HepG2 (cell line): Measurements from ENCODE around the gene TBCEL. TPM values are rescaled to one million over a fixed set of nuclear protein-coding genes. Genes with fewer than 3 reads are reported as not detected.

Experiments
- ATAC-seq: fragments of 200-7000 bp; cut with Tn5 transposase; 3 replicates; pipeline ENCODE4 v1.9.1; 2020; ENCODE audit warnings: mild to moderate bottlenecking, moderate library complexity
- BruUV-seq: library from RNA; stranded (reverse); fragments of 400-500 nt; replicated peaks from 2 replicates; lab custom pipeline; 2021; lab: Mats Ljungman, UMichigan
- CTCF ChIA-PET: fragments of 300-600 bp; formaldehyde crosslinking; extraction: SDS; loops from one replicate; lab custom pipeline; 2021; ENCODE audit warnings: low total read pairs, inconsistent platforms, low intra/inter-chr PET ratio; lab: Yijun Ruan, JAX
- POLR2A ChIA-PET: fragments of 350-600 bp; sonication (Branson Sonifier 250); formaldehyde crosslinking; loops from one replicate; lab custom pipeline; 2020; ENCODE audit warnings: antibody characterized with exemption, inconsistent platforms; lab: Yijun Ruan, JAX
- DNase-seq: peaks from one replicate; pipeline ENCODE4 v3.0.0-alpha.2; 2015; ENCODE audit warnings: low spot score
- FAIRE-seq: peaks from 3 replicates; lab custom pipeline; 2011; peaks lifted over from hg19 to GRCh38; lab: Jason Lieb, UNC
- H2AFZ ChIP-seq: one replicate; pipeline ENCODE4 v1.6.1; 2011; ENCODE audit warnings: low read length, inconsistent platforms
- H3K27ac ChIP-seq: fragments of 300-600 bp; 3 replicates; pipeline ENCODE4 v1.8.0; 2011; ENCODE audit warnings: mixed run types, mild to moderate bottlenecking, mixed read lengths, low read length, inconsistent platforms; ENCODE audit not compliant: insufficient read depth; ENCODE audit errors: extremely low read length
- H3K27me3 ChIP-seq, 2 experiments: fragments of 200-600 bp in 1 of 2; 2 replicates in 1 of 2; 3 replicates in 1 of 2; pipeline versions ENCODE4 v1.6.0 to v1.8.0; 2011; ENCODE audit warnings: low read length in 2 of 2, mild to moderate bottlenecking in 2 of 2, moderate library complexity in 2 of 2, inconsistent platforms in 1 of 2; ENCODE audit not compliant: insufficient read depth in 2 of 2, control insufficient read depth in 1 of 2
- H3K36me3 ChIP-seq, 2 experiments: fragments of 200-600 bp in 1 of 2; replicated peaks in 1 of 2; 2 replicates in 1 of 2; 3 replicates in 1 of 2; pipeline versions ENCODE4 v1.5.1 to v1.8.0; 2011; ENCODE audit warnings: low read length in 2 of 2, inconsistent platforms in 1 of 2; ENCODE audit not compliant: insufficient read depth in 2 of 2, control insufficient read depth in 1 of 2
- H3K4me1 ChIP-seq: 2 replicates; pipeline ENCODE4 v1.5.1; 2012; ENCODE audit warnings: low read length, inconsistent platforms; ENCODE audit not compliant: insufficient read depth
- H3K4me2 ChIP-seq: 2 replicates; pipeline ENCODE4 v1.6.0; 2011; ENCODE audit warnings: low read depth, low read length, inconsistent platforms
- H3K4me3 ChIP-seq, 3 experiments: fragments of 200-600 bp in 1 of 3; sonication (generic), shearing (Covaris generic) in 1 of 3; replicated peaks in 1 of 3; 2 replicates each; pipeline ENCODE4 v1.5.1; 2011 to 2016; ENCODE audit warnings: low read length in 3 of 3, inconsistent platforms in 2 of 3, low read depth in 2 of 3, mild to moderate bottlenecking in 2 of 3, control low read depth in 1 of 3, mixed read lengths in 1 of 3; ENCODE audit not compliant: insufficient read depth in 1 of 3
- H3K79me2 ChIP-seq: one replicate; pipeline ENCODE4 v1.6.1; 2011; ENCODE audit warnings: low read length, inconsistent platforms; ENCODE audit not compliant: insufficient read depth
- H3K9ac ChIP-seq: 2 replicates; pipeline ENCODE4 v1.6.0; 2011; ENCODE audit warnings: mild to moderate bottlenecking, low read depth, low read length, inconsistent platforms; ENCODE audit not compliant: insufficient read depth
- H3K9me3 ChIP-seq: 2 replicates; pipeline ENCODE4 v1.5.1; 2012; ENCODE audit warnings: mild to moderate bottlenecking, low read length
- H4K20me1 ChIP-seq: 2 replicates; pipeline ENCODE4 v1.6.0; 2011; ENCODE audit warnings: inconsistent platforms, mild to moderate bottlenecking, low read length, moderate library complexity; ENCODE audit not compliant: insufficient read depth
- ATF1 ChIP-seq: IDR thresholded peaks from 2 replicates; pipeline ENCODE4 v1.6.1; 2016; ENCODE audit warnings: mild to moderate bottlenecking, control low read depth
- KDM5A ChIP-seq: fragments of 200-600 bp; sonication (generic); IDR thresholded peaks from 2 replicates; pipeline ENCODE4 v1.7.0; 2018; ENCODE audit warnings: antibody characterized with exemption, mild to moderate bottlenecking, low read length, borderline replicate concordance
- MAFK ChIP-seq, 2 experiments: IDR thresholded peaks in 1 of 2; conservative IDR thresholded peaks in 1 of 2; 2 replicates each; pipeline ENCODE4 v1.6.1; 2011; ENCODE audit warnings: improper control_type of control experiment in 2 of 2, low read length in 2 of 2
- MIER3 ChIP-seq: IDR thresholded peaks from 2 replicates; pipeline ENCODE4 v1.6.1; 2016; ENCODE audit warnings: missing compliant biosample characterization, borderline replicate concordance
- SP5 ChIP-seq: IDR thresholded peaks from 2 replicates; pipeline ENCODE4 v1.6.1; 2016; ENCODE audit warnings: low read depth, borderline replicate concordance
- TCF7 ChIP-seq: sonication (generic); IDR thresholded peaks from 2 replicates; pipeline ENCODE4 v1.6.1; 2016; ENCODE audit warnings: antibody characterized with exemption, low read depth
- ZNF441 ChIP-seq: sonication (generic); formaldehyde crosslinking; IDR thresholded peaks from 2 replicates; pipeline ENCODE4 v1.7.0; 2021; ENCODE audit warnings: missing genetic modification reagents, borderline replicate concordance
- ZSCAN21 ChIP-seq: sonication (generic); formaldehyde crosslinking; IDR thresholded peaks from 2 replicates; pipeline ENCODE4 v1.8.0; 2022; ENCODE audit warnings: mild to moderate bottlenecking, missing genetic modification reagents, moderate library complexity, borderline replicate concordance
- WGBS: methylation state at CpG from one replicate; pipeline ENCODE4 v1.1.6; 2017; ENCODE audit warnings: low lambda C conversion rate; 5-methylcytosine and 5-hydroxymethylcytosine counted together
- in situ Hi-C: cut with HindIII; loops from 2 replicates; pipeline ENCODE4 v1.10.0; 2017; ENCODE audit warnings: low pct_unique_long_range_greater_than_20kb; ENCODE audit not compliant: extremely low pct_ligation_motif_present
- intact Hi-C: fragments of 100-400 bp; cut with micrococcal nuclease; formaldehyde crosslinking; loops from one replicate; pipeline ENCODE4 v1.10.0; 2022; ENCODE audit not compliant: unreplicated experiment
- polyA plus RNA-seq, 8 experiments: library from polyadenylated mRNA; depleted of rRNA in 3 of 8; stranded (reverse) in 7 of 8; unstranded in 1 of 8; fragments of >200 nt; fragmentation: Illumina TruSeq in 4 of 8; extraction: Trizol in 4 of 8; gene quantifications; 2 replicates each; pipeline versions ENCODE4 v1.2.1 to v1.2.3, GENCODE V29; 2011 to 2016; ENCODE audit warnings: low read depth in 4 of 8, missing spikeins in 1 of 8, mixed read lengths in 1 of 8; ENCODE audit not compliant: insufficient read depth in 1 of 8
- total RNA-seq, 5 experiments: library from RNA; depleted of rRNA; stranded (reverse); fragments of >200 nt; fragmentation: Illumina TruSeq; extraction: Trizol; gene quantifications; 2 replicates each; pipeline ENCODE4 v1.2.3, GENCODE V29; 2016; ENCODE audit warnings: low read depth in 1 of 5
- TF ChIP-seq, protein P1 (sequence below): sonication (generic); formaldehyde crosslinking; IDR thresholded peaks from 2 replicates; pipeline ENCODE4 v1.4.0; 2020; ENCODE audit warnings: missing genetic modification reagents

The TBCEL gene
- total and polyA plus RNA-seq, 2 of the 13 experiments (the other 11 are each of a cell fraction or from before 2014, with no cell fraction given), result 6.1 to 12.5 TPM

DNA sequence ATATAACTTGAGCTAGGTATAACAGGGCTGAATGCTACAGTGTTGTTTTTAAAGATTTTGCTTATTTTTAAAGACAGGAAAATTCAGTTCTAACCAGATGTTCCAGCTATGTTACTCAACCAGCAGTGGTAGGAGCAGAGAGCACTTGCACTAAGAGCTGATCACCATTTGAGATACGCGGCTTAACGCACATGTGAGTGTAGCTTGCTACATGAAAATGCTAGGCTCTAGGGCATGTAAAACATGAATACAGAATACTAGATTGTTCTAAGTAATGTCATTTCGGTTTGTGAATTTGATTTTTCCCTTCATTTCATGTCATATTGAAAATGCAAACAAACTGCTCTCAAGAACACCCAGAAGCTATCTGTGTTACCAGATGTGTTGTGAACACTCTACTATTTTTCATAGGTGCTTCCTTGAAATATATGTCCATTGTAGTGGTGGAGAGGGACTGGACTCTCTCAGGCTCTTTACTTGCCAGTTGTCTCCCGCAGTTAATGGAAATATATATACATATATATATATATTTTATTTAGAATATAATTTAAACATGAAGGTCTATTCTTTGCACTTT is 66.3 kb downstream of the TBCEL start:
- no TSS peak for BruUV-seq
- ChIA-PET POLR2A (interaction anchor here (2.1 kb wide), 1 partner anchor 23 kb away, joined by 8 read pairs; no protein-coding TSS in a partner anchor), CTCF (no interaction called here)
- peaks cover 7% of the 10 kb centered on the region for H3K4me1 ChIP-seq
- no peak overlapping the region for H3K4me3 ChIP-seq
- H2AFZ ChIP-seq, result no peak overlapping the region
- no peak overlapping the region for H3K27ac ChIP-seq
- FAIRE-seq (no peak), ATAC-seq (no peak), DNase-seq (no peak)
- no peaks in the 10 kb centered on the region for H3K27me3 ChIP-seq
- intact Hi-C loops, result loop anchor here (5.0 kb wide), 1 partner anchor 688 kb away; no protein-coding TSS in a partner anchor
- 0 out of 5 replicates have a peak, but pooled peaks cover 0 to 10% of the 10 kb centered on the region in 2 experiments for H3K36me3 ChIP-seq
- no peak overlapping the region for H3K9ac ChIP-seq
- no peaks in the 10 kb centered on the region for H3K9me3 ChIP-seq
- H3K4me2 ChIP-seq, result no peak overlapping the region
- TF ChIP-seq MAFK (conservative IDR thresholded peaks at IDR 0.05 in 1 of 2, IDR thresholded peaks at IDR 0.05 in 1 of 2; ENCODE audit: low read length in 2 of 2) (no peak), ZSCAN21 (CRISPR knock-in tag) (no peak), KDM5A (no peak), MIER3 (CRISPR knock-in tag) (no peak), TCF7 (no peak), ATF1 (CRISPR knock-in tag) (no peak), ZNF441 (CRISPR knock-in tag) (no peak), SP5 (CRISPR knock-in tag) (no peak)
- TF ChIP-seq, protein P1, sequence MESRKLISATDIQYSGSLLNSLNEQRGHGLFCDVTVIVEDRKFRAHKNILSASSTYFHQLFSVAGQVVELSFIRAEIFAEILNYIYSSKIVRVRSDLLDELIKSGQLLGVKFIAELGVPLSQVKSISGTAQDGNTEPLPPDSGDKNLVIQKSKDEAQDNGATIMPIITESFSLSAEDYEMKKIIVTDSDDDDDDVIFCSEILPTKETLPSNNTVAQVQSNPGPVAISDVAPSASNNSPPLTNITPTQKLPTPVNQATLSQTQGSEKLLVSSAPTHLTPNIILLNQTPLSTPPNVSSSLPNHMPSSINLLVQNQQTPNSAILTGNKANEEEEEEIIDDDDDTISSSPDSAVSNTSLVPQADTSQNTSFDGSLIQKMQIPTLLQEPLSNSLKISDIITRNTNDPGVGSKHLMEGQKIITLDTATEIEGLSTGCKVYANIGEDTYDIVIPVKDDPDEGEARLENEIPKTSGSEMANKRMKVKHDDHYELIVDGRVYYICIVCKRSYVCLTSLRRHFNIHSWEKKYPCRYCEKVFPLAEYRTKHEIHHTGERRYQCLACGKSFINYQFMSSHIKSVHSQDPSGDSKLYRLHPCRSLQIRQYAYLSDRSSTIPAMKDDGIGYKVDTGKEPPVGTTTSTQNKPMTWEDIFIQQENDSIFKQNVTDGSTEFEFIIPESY, result peak; percentile 55; the same call in 1 of the 2 replicates
- TF ChIP-seq, all 625 proteins: peak for 1
- WGBS, result 98% methylated on average over 5 of the region's 5 CpGs
- Histone ChIP-seq H4K20me1 (no peaks in the 10 kb centered on the region), H3K79me2 (no peaks in the 10 kb centered on the region)
- in situ Hi-C loops, result no loop called here
